Urothelium cell line (cell line): ENCODE measurements around the gene TTLL8.
A peak's percentile ranks its signal among the peaks of the same experiment; 100 is the strongest.

Experiments
- DNase-seq: peaks from one replicate; pipeline ENCODE4 v3.0.0; 2011; ENCODE audit warnings: low spot score, mixed read lengths
- FAIRE-seq: peaks from 2 replicates; lab custom pipeline; 2011; peaks lifted over from hg19 to GRCh38; lab: Jason Lieb, UNC

Gene TTLL8

GRCh38 chr22:50022171-50022819 is 35.8 kb downstream of the TTLL8 start:
- DNase-seq, result no peak

GRCh38 chr22:50020606-50021005 is 37.5 kb downstream of the TTLL8 start:
- DNase-seq (no peak), FAIRE-seq (no peak)

More at GRCh38 chr22:50022171-50022819, 35.8 kb downstream of the TTLL8 start:
- FAIRE-seq, result no peak

- FAIRE-seq (no peak), DNase-seq (no peak)
Measured at GRCh38 chr22:50019316-50019715, 38.8 kb downstream of the TTLL8 start.

- DNase-seq (no peak), FAIRE-seq (no peak)
Measured at GRCh38 chr22:50018608-50019285, 39.4 kb downstream of the TTLL8 start.

- no peak for FAIRE-seq
- DNase-seq, result no peak
Measured at GRCh38 chr22:50017701-50018224, 40.3 kb downstream of the TTLL8 start.

GRCh38 chr22:50016988-50017700 is 41.0 kb downstream of the TTLL8 start:
- FAIRE-seq (peak; percentile 63), DNase-seq (peak; percentile 72)

GRCh38 chr22:50016308-50016987 is 41.6 kb downstream of the TTLL8 start:
- DNase-seq (no peak), FAIRE-seq (peak; percentile 44)

GRCh38 chr22:50015451-50016307 is 42.4 kb downstream of the TTLL8 start:
- DNase-seq (no peak), FAIRE-seq (peak; percentile 42)

GRCh38 chr22:50014655-50015401 is 43.3 kb downstream of the TTLL8 start:
- FAIRE-seq (no peak), DNase-seq (no peak)

- FAIRE-seq, result no peak
- DNase-seq, result no peak
Measured at GRCh38 chr22:50014053-50014501, 44.0 kb downstream of the TTLL8 start.

- DNase-seq (no peak), FAIRE-seq (no peak)
Measured at GRCh38 chr22:50012211-50013181, 45.6 kb downstream of the TTLL8 start, which contains the start of gene IL17REL. Gene IL17REL (minus strand): TSS chr22:50012765. CDS start chr22:50012646, 119 bp downstream.

GRCh38 chr22:50011447-50012210 is 46.5 kb downstream of the TTLL8 start:
- FAIRE-seq, result no peak

GRCh38 chr22:50010676-50011446 is 47.2 kb downstream of the TTLL8 start:
- no peak for FAIRE-seq

More at GRCh38 chr22:50011447-50012210, 46.5 kb downstream of the TTLL8 start:
- no peak for DNase-seq

GRCh38 chr22:50009765-50010675 is 48.1 kb downstream of the TTLL8 start:
- DNase-seq (no peak), FAIRE-seq (peak; percentile 99)

More at GRCh38 chr22:50010676-50011446, 47.2 kb downstream of the TTLL8 start:
- DNase-seq, result no peak

- DNase-seq, result no peak
- no peak for FAIRE-seq
Measured at GRCh38 chr22:50009251-50009650, 48.8 kb downstream of the TTLL8 start.
